MCF 10A (cell line): ENCODE data around the gene NTN1. TPM values are rescaled to one million over a fixed set of nuclear protein-coding genes. Genes with fewer than 3 reads are reported as not detected.

ENCODE experiments used
- BruUV-seq: library from RNA; stranded (reverse); fragments of 400-500 nt; replicated peaks from 2 replicates; lab custom pipeline; 2021; lab: Mats Ljungman, UMichigan
- CTCF ChIA-PET: fragments of 300-600 bp; sonication (Branson Sonifier 250); formaldehyde crosslinking; extraction: SDS; loops from one replicate; lab custom pipeline; 2021; ENCODE audit warnings: antibody characterized with exemption, inconsistent platforms; lab: Yijun Ruan, JAX
- POLR2A ChIA-PET: fragments of 300-600, 350-650 bp; sonication (Branson Sonifier 250); formaldehyde crosslinking; extraction: SDS; loops from one replicate; lab custom pipeline; 2020; ENCODE audit warnings: antibody characterized with exemption, inconsistent platforms; lab: Yijun Ruan, JAX
- DNase-seq: peaks from one replicate; pipeline ENCODE4 v3.0.0-alpha.2; 2018; ENCODE audit not compliant: unreplicated experiment
- H3K27ac Mint-ChIP-seq: one replicate; pipeline ENCODE4 v1.8.0; 2022; ENCODE audit warnings: mild to moderate bottlenecking, low read depth, mixed read lengths; ENCODE audit not compliant: unreplicated experiment
- H3K27me3 Mint-ChIP-seq: one replicate; pipeline ENCODE4 v1.8.0; 2022; ENCODE audit warnings: mixed read lengths; ENCODE audit not compliant: insufficient read depth, unreplicated experiment
- H3K36me3 Mint-ChIP-seq: one replicate; pipeline ENCODE4 v1.8.0; 2022; ENCODE audit warnings: mild to moderate bottlenecking, moderate library complexity, mixed read lengths; ENCODE audit not compliant: insufficient read depth, unreplicated experiment
- H3K4me1 Mint-ChIP-seq: one replicate; pipeline ENCODE4 v1.8.0; 2022; ENCODE audit warnings: mixed read lengths; ENCODE audit not compliant: insufficient read depth, unreplicated experiment
- H3K4me3 Mint-ChIP-seq: one replicate; pipeline ENCODE4 v1.8.0; 2022; ENCODE audit warnings: mild to moderate bottlenecking, moderate library complexity, mixed read lengths; ENCODE audit not compliant: unreplicated experiment
- H3K9me3 Mint-ChIP-seq: one replicate; pipeline ENCODE4 v1.8.0; 2022; ENCODE audit warnings: mixed read lengths; ENCODE audit not compliant: unreplicated experiment
- intact Hi-C: fragments of 100-400 bp; cut with micrococcal nuclease; formaldehyde crosslinking; loops from 2 replicates; pipeline ENCODE4 v1.14.1; 2022
- total RNA-seq: library from RNA; stranded (reverse); gene quantifications from 2 replicates; pipeline ENCODE4 v1.2.3, GENCODE V29; 2022
- TF ChIP-seq, protein P1 (sequence below): fragments of 200-600 bp; IDR thresholded peaks from one replicate; pipeline ENCODE4 v1.8.0; 2022; ENCODE audit warnings: antibody characterized with exemption, mild to moderate bottlenecking; ENCODE audit not compliant: unreplicated experiment

Gene NTN1
- total RNA-seq, 1 experiment from 2014 or later: 0.23 TPM

DNA sequence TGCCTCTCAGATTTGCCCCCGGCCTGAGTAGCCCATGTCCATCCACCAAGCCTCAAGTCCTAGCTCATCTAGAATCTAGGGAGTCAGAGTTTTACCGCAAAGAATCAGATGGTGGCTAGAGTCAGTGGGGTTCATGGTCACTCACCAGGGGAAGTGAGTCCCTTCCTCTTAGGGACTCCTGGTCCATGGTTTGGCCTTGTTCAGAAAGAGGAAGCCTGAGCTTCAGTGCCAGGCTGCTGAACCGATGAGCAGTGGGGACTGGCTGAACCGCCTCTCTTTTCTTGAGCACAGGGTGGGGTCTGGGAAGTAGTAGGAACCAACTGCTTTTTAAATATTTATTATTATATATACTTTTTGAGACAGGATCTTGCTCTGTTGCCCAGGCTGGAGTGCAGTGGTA, 160.3 kb downstream of the NTN1 start:
- BruUV-seq: no TSS peak
- intact Hi-C loops: no loop called here
- ChIA-PET CTCF (interaction anchor here (1.1 kb wide), 1 partner anchor 9 kb away, joined by 4 read pairs; no protein-coding TSS in a partner anchor), POLR2A (no interaction called here)
- H3K36me3 Mint-ChIP-seq: no peaks in the 10 kb centered on the region
- H3K9me3 Mint-ChIP-seq: peaks cover under 1% of the 10 kb centered on the region
- no peak for DNase-seq
- no peaks in the 10 kb centered on the region for H3K27me3 Mint-ChIP-seq
- TF ChIP-seq, protein P1, sequence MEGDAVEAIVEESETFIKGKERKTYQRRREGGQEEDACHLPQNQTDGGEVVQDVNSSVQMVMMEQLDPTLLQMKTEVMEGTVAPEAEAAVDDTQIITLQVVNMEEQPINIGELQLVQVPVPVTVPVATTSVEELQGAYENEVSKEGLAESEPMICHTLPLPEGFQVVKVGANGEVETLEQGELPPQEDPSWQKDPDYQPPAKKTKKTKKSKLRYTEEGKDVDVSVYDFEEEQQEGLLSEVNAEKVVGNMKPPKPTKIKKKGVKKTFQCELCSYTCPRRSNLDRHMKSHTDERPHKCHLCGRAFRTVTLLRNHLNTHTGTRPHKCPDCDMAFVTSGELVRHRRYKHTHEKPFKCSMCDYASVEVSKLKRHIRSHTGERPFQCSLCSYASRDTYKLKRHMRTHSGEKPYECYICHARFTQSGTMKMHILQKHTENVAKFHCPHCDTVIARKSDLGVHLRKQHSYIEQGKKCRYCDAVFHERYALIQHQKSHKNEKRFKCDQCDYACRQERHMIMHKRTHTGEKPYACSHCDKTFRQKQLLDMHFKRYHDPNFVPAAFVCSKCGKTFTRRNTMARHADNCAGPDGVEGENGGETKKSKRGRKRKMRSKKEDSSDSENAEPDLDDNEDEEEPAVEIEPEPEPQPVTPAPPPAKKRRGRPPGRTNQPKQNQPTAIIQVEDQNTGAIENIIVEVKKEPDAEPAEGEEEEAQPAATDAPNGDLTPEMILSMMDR: no peak
- H3K4me3 Mint-ChIP-seq: no peak overlapping the region
- no peak overlapping the region for H3K27ac Mint-ChIP-seq
- H3K4me1 Mint-ChIP-seq: no peaks in the 10 kb centered on the region

DNA sequence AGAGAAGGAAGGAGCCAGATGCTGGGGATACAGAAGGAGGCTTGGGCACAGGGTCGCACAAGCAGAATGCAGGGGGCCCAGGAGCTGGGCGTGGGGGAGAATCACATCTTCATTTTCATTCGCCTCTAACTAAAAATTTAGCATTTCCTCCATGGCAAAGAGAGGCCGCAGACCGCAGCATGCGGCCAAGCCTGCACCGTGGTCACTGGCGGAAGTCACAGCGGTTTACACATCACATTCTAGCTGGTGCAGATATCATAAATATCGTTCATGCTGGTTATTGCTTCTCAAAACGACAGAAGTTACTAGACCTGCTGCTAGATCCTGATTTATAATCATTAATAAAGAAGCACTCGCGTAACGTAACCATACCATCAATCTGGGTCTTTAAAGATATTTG, 162.0 kb downstream of the NTN1 start:
- peaks cover 7% of the 10 kb centered on the region for H3K9me3 Mint-ChIP-seq
- no peak for DNase-seq
- TF ChIP-seq, protein P1: no peak
- no peaks in the 10 kb centered on the region for H3K4me1 Mint-ChIP-seq
- ChIA-PET CTCF (no interaction called here), POLR2A (no interaction called here)
- no peaks in the 10 kb centered on the region for H3K36me3 Mint-ChIP-seq
- intact Hi-C loops: no loop called here
- H3K27ac Mint-ChIP-seq: no peak overlapping the region
- no TSS peak for BruUV-seq
- H3K27me3 Mint-ChIP-seq: no peaks in the 10 kb centered on the region
- no peak overlapping the region for H3K4me3 Mint-ChIP-seq

DNA sequence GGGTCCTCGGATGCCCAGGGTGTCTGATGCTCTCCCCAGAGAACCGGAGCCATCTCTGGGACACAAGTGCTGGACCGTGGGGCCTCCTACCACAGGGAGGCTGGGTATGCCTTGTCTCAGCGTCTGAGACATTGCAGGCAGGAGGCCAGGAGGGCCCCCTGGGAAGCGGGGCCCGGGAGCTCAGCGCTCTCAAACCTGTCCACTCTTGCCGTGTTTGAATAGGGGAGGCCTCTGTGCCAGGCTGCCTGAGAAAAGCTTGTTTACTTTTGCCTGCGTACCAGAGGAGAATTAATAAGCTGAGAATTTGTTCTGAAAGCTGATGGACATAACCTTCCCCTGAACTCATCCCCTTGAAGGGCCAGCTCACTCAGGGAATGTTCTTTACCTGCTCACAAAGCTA, 163.8 kb downstream of the NTN1 start:
- CTCF ChIA-PET: interaction anchor here (0.7 kb wide), 1 partner anchor 329 kb away, joined by 4 read pairs; no protein-coding TSS in a partner anchor
- H3K4me1 Mint-ChIP-seq: no peaks in the 10 kb centered on the region

DNA sequence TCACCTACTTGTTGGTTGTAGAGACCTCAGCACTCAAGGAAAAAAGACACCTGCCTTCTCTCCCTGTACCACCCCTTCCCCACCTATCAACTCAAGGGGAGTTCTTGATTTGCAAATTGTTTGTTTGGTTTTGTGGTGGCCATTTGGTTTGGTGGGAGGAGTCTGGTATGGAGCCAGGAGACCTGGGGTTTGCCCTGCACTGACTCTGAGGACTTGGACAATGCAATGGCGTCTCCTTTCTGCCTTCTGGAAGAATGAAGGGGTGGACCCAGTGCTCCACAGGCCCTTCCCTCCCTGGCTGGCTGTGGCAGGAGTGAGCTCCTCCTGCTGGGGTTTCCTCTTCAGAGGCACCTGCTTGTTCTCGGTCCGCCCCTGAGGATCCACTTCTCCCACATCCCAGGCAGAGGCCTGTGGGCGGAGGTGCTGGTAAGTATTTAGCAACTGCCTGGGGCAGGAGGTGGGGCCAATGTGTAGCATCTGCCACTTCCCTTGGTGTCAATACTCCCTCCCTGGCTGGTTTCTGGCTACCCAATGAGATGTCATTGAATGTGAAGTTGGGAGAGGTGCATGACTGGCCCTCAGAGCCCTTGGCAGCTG, 164.5 kb downstream of the NTN1 start:
- no TSS peak for BruUV-seq
- H3K27me3 Mint-ChIP-seq: no peaks in the 10 kb centered on the region
- ChIA-PET CTCF (interaction anchor here (0.7 kb wide), 1 partner anchor 330 kb away, joined by 4 read pairs; no protein-coding TSS in a partner anchor), POLR2A (interaction anchor here (0.7 kb wide), 1 partner anchor 27 kb away, joined by 3 read pairs; no protein-coding TSS in a partner anchor)
- peaks cover 7% of the 10 kb centered on the region for H3K9me3 Mint-ChIP-seq
- TF ChIP-seq, protein P1: no peak
- intact Hi-C loops: no loop called here
- no peak overlapping the region for H3K27ac Mint-ChIP-seq
- no peak for DNase-seq
- H3K36me3 Mint-ChIP-seq: no peaks in the 10 kb centered on the region
- no peaks in the 10 kb centered on the region for H3K4me1 Mint-ChIP-seq
- H3K4me3 Mint-ChIP-seq: no peak overlapping the region

More for the DNA sequence above, 163.8 kb downstream of the NTN1 start:
- DNase-seq: no peak
- POLR2A ChIA-PET: interaction anchor here (0.7 kb wide), 1 partner anchor 28 kb away, joined by 3 read pairs; no protein-coding TSS in a partner anchor
- TF ChIP-seq, protein P1: no peak
- intact Hi-C loops: no loop called here
- BruUV-seq: no TSS peak
- Mint-ChIP-seq H3K27me3 (no peaks in the 10 kb centered on the region), H3K4me3 (no peak overlapping the region), H3K36me3 (no peaks in the 10 kb centered on the region), H3K9me3 (peaks cover 7% of the 10 kb centered on the region), H3K27ac (no peak overlapping the region)
